GM19023 (cell line): ENCODE data around the gene QRFPR.
A peak's percentile ranks its signal among the peaks of the same experiment; 100 is the strongest.
"Not testable (repeated sequence)": the region's sequence is repeated elsewhere in the genome, so short reads cannot be mapped to it uniquely, and the experiment has no call there.

Experiments used
- ATAC-seq: cut with Tn5 transposase; IDR thresholded peaks from one replicate; pipeline ENCODE4 v1.9.1; 2021; ENCODE audit warnings: mild to moderate bottlenecking, moderate library complexity; ENCODE audit not compliant: unreplicated experiment

Gene QRFPR

GRCh38 chr4:121339824-121340223 lies 41.0 kb downstream of the QRFPR start:
- no peak for ATAC-seq

GRCh38 chr4:121339307-121339706 lies 41.5 kb downstream of the QRFPR start:
- ATAC-seq = no peak

- no peak for ATAC-seq
Measured at GRCh38 chr4:121338518-121338917, 42.3 kb downstream of the QRFPR start.

GRCh38 chr4:121336706-121337105 lies 44.1 kb downstream of the QRFPR start:
- ATAC-seq = no peak

- ATAC-seq = no peak
Measured at GRCh38 chr4:121330180-121330665, 50.6 kb downstream of the QRFPR start.

GRCh38 chr4:121326597-121326996 lies 54.2 kb downstream of the QRFPR start:
- ATAC-seq = no peak

- no peak for ATAC-seq
Measured at GRCh38 chr4:121324331-121324730, 56.5 kb downstream of the QRFPR start.

- no peak for ATAC-seq
Measured at GRCh38 chr4:121321466-121321865, 59.4 kb downstream of the QRFPR start.

GRCh38 chr4:121316091-121316490 lies 64.7 kb downstream of the QRFPR start:
- no peak for ATAC-seq

GRCh38 chr4:121313430-121313829 lies 67.4 kb downstream of the QRFPR start:
- ATAC-seq = not testable (repeated sequence)

GRCh38 chr4:121308828-121309227 lies 72.0 kb downstream of the QRFPR start:
- ATAC-seq = no peak

GRCh38 chr4:121308328-121308663 lies 72.5 kb downstream of the QRFPR start:
- no peak for ATAC-seq

- ATAC-seq = peak; percentile 92
Measured at GRCh38 chr4:121307445-121308327, 73.1 kb downstream of the QRFPR start.

- ATAC-seq = no peak
Measured at GRCh38 chr4:121306931-121307330, 73.9 kb downstream of the QRFPR start.

GRCh38 chr4:121304893-121305292 lies 75.9 kb downstream of the QRFPR start:
- no peak for ATAC-seq

- ATAC-seq = no peak
Measured at GRCh38 chr4:121299367-121299766, 81.5 kb downstream of the QRFPR start.

- ATAC-seq = no peak
Measured at GRCh38 chr4:121283319-121283718, 97.5 kb downstream of the QRFPR start.

GRCh38 chr4:121280425-121280824 lies 100.4 kb downstream of the QRFPR start:
- ATAC-seq = no peak

- ATAC-seq = peak; percentile 82
Measured at GRCh38 chr4:121278811-121279368, 101.9 kb downstream of the QRFPR start.
